K562 (cell line): ENCODE measurements around the gene BMF. TPM values are rescaled to one million over a fixed set of nuclear protein-coding genes. Genes with fewer than 3 reads are reported as not detected.

Experiments
- ATAC-seq: fragments of 200-7000 bp; cut with Tn5 transposase; 3 replicates; pipeline ENCODE4 v1.9.1; 2020; ENCODE audit warnings: moderate library complexity
- BruUV-seq: library from RNA; stranded (reverse); fragments of 400-500 nt; replicated peaks from 2 replicates; lab custom pipeline; 2021; lab: Mats Ljungman, UMichigan
- CTCF ChIA-PET: fragments of 300-600 bp; formaldehyde crosslinking; extraction: SDS; loops from one replicate; lab custom pipeline; 2021; ENCODE audit warnings: low intra/inter-chr PET ratio; lab: Yijun Ruan, JAX
- POLR2A ChIA-PET: fragments of 300-600, 350-650 bp; sonication (Branson Sonifier 250); formaldehyde crosslinking; extraction: SDS; loops from one replicate; lab custom pipeline; 2021; ENCODE audit warnings: antibody characterized with exemption, inconsistent platforms; lab: Yijun Ruan, JAX
- DNase-seq, 4 experiments: peaks; one replicate each; pipeline versions ENCODE4 v3.0.0 to v3.0.0-alpha.2; 2011 to 2018; ENCODE audit warnings: low spot score in 3 of 4, mixed read lengths in 3 of 4; ENCODE audit errors: extremely low read depth in 1 of 4
- FAIRE-seq: peaks from 2 replicates; lab custom pipeline; 2011; peaks lifted over from hg19 to GRCh38; lab: Jason Lieb, UNC
- H2AFZ ChIP-seq: 2 replicates; pipeline ENCODE4 v1.6.0; 2011; ENCODE audit warnings: low read depth, low read length, control low read depth, inconsistent platforms
- H3K27ac ChIP-seq: fragments of 200-600 bp; 3 replicates; pipeline ENCODE4 v1.8.0; 2011; ENCODE audit warnings: low read depth, mild to moderate bottlenecking, control low read depth, inconsistent platforms, low read length, moderate library complexity, mixed read lengths; ENCODE audit errors: extremely low read depth
- H3K27me3 ChIP-seq, 2 experiments: fragments of 300-600 bp in 1 of 2; 2 replicates in 1 of 2; 3 replicates in 1 of 2; pipeline versions ENCODE4 v1.6.0 to v1.8.0; 2011; ENCODE audit warnings: inconsistent platforms in 2 of 2, low read length in 2 of 2, mild to moderate bottlenecking in 1 of 2, mixed read lengths in 1 of 2, moderate library complexity in 1 of 2; ENCODE audit not compliant: control insufficient read depth in 2 of 2, insufficient read depth in 2 of 2
- H3K36me3 ChIP-seq: fragments of 300-600 bp; 3 replicates; pipeline ENCODE4 v1.8.0; 2011; ENCODE audit warnings: mild to moderate bottlenecking, low read length, inconsistent platforms; ENCODE audit not compliant: control insufficient read depth, insufficient read depth
- H3K4me1 ChIP-seq, 2 experiments: fragments of 200-600 bp in 1 of 2; replicated peaks in 1 of 2; 2 replicates in 1 of 2; 3 replicates in 1 of 2; pipeline versions ENCODE4 v1.5.1 to v1.8.0; 2011; ENCODE audit warnings: inconsistent platforms in 2 of 2, low read length in 2 of 2, mild to moderate bottlenecking in 1 of 2, mixed read lengths in 1 of 2, moderate library complexity in 1 of 2; ENCODE audit not compliant: control insufficient read depth in 2 of 2, insufficient read depth in 2 of 2
- H3K4me2 ChIP-seq: 2 replicates; pipeline ENCODE4 v1.6.1; 2011; ENCODE audit warnings: low read length, control low read depth, inconsistent platforms, mixed read lengths; ENCODE audit not compliant: insufficient read depth
- H3K4me3 ChIP-seq: fragments of 200-600 bp; sonication (generic), shearing (Covaris generic); 2 replicates; pipeline ENCODE4 v1.5.1; 2016; ENCODE audit warnings: control low read depth, inconsistent platforms
- H3K79me2 ChIP-seq: fragments of 200-600 bp; 3 replicates; pipeline ENCODE4 v1.8.0; 2011; ENCODE audit warnings: low read length, inconsistent platforms; ENCODE audit not compliant: control insufficient read depth, insufficient read depth
- H3K9ac ChIP-seq, 2 experiments: 2 replicates each; pipeline versions ENCODE4 v1.6.0 to v1.6.1; 2011; ENCODE audit warnings: low read depth in 2 of 2, low read length in 2 of 2, control low read depth in 1 of 2, inconsistent platforms in 1 of 2, mild to moderate bottlenecking in 1 of 2, mixed read lengths in 1 of 2; ENCODE audit not compliant: insufficient read depth in 1 of 2
- H3K9me1 ChIP-seq: one replicate; pipeline ENCODE4 v1.6.0; 2011; ENCODE audit warnings: inconsistent platforms, mild to moderate bottlenecking, low read length, moderate library complexity; ENCODE audit not compliant: control insufficient read depth, insufficient read depth
- H3K9me3 ChIP-seq: replicated peaks from 2 replicates; pipeline ENCODE4 v1.5.1; 2011; ENCODE audit warnings: low read depth, low read length, inconsistent platforms; ENCODE audit not compliant: control insufficient read depth, insufficient read depth
- H4K20me1 ChIP-seq: replicated peaks from 2 replicates; pipeline ENCODE4 v1.6.1; 2011; ENCODE audit warnings: low read length, inconsistent platforms, mixed read lengths; ENCODE audit not compliant: control insufficient read depth, insufficient read depth
- ADNP ChIP-seq: fragments of 200-800 bp; sonication (Bioruptor generic); IDR thresholded peaks from 2 replicates; pipeline ENCODE4 v1.6.1; 2016; ENCODE audit warnings: missing genetic modification characterization, missing compliant biosample characterization
- BDP1 ChIP-seq: IDR thresholded peaks from 3 replicates; pipeline ENCODE4 v1.6.1; 2011; ENCODE audit not compliant: insufficient read length, insufficient read depth
- CCNT2 ChIP-seq: IDR thresholded peaks from 2 replicates; pipeline ENCODE4 v1.6.1; 2011; ENCODE audit warnings: borderline replicate concordance, low read depth, mild to moderate bottlenecking, moderate library complexity, mixed read lengths, low read length; ENCODE audit not compliant: insufficient read length; ENCODE audit errors: extremely low read depth
- CREB3 ChIP-seq: fragments of 450-650 bp; conservative IDR thresholded peaks from 2 replicates; pipeline ENCODE4 v1.6.1; 2016; ENCODE audit warnings: missing genetic modification characterization, low read depth, mild to moderate bottlenecking, missing compliant biosample characterization, moderate library complexity
- EGR1 ChIP-seq: fragments of 450-650 bp; conservative IDR thresholded peaks from 2 replicates; pipeline ENCODE4 v1.6.1; 2017; ENCODE audit warnings: mild to moderate bottlenecking
- FOXK2 ChIP-seq, 2 experiments: fragments of 450-650 bp; IDR thresholded peaks in 1 of 2; conservative IDR thresholded peaks in 1 of 2; 2 replicates each; pipeline ENCODE4 v1.6.1; 2016; ENCODE audit warnings: low read depth in 2 of 2, mild to moderate bottlenecking in 1 of 2
- KDM1A ChIP-seq, 2 experiments: fragments of 450-650 bp; IDR thresholded peaks; 2 replicates each; pipeline ENCODE4 v1.6.1; 2016; ENCODE audit warnings: mild to moderate bottlenecking in 2 of 2
- NEUROD1 ChIP-seq: fragments of 150-350 bp; IDR thresholded peaks from 2 replicates; pipeline ENCODE4 v1.6.1; 2014; ENCODE audit warnings: borderline replicate concordance, low read length, low read depth; ENCODE audit not compliant: partially characterized antibody
- NR2F6 ChIP-seq: fragments of 450-650 bp; formaldehyde crosslinking; IDR thresholded peaks from 2 replicates; pipeline ENCODE4 v1.4.0; 2020; ENCODE audit warnings: mild to moderate bottlenecking
- OTX1 ChIP-seq: fragments of 450-650 bp; formaldehyde crosslinking; IDR thresholded peaks from 2 replicates; pipeline ENCODE4 v1.4.0; 2022; ENCODE audit warnings: mild to moderate bottlenecking
- TAF7 ChIP-seq: fragments of 450-650 bp; IDR thresholded peaks from 2 replicates; pipeline ENCODE4 v1.6.1; 2016; ENCODE audit warnings: missing genetic modification characterization, missing compliant biosample characterization
- ZZZ3 ChIP-seq: fragments of 450-650 bp; IDR thresholded peaks from 2 replicates; pipeline ENCODE4 v1.6.1; 2016; ENCODE audit warnings: antibody characterized with exemption, mild to moderate bottlenecking, moderate library complexity
- WGBS: fragments of 100-300 bp; shearing (Covaris generic); methylation state at CpG from one replicate; pipeline ENCODE4 v1.1.6; 2016; ENCODE audit warnings: low coverage, mixed read lengths; ENCODE audit not compliant: insufficient coverage; ENCODE audit errors: missing lambda C conversion rate; 5-methylcytosine and 5-hydroxymethylcytosine counted together
- in situ Hi-C: fragments of 300-500 bp; cut with MboI; formaldehyde crosslinking; loops from 4 replicates; pipeline ENCODE4 v1.15.0; 2018; ENCODE audit warnings: inconsistent platforms, mixed read lengths
- intact Hi-C: fragments of 100-400 bp; cut with micrococcal nuclease; formaldehyde crosslinking; loops from 2 replicates; pipeline ENCODE4 v1.14.2; 2022
- polyA plus RNA-seq, 8 experiments: library from polyadenylated mRNA; depleted of rRNA in 4 of 8; stranded (reverse) in 5 of 8; unstranded in 3 of 8; fragments of >200 nt; fragmentation: Nextera tagmentation in 2 of 8; fragmentation: Illumina TruSeq in 1 of 8; extraction: Ambion mirVana in 2 of 8; extraction: Trizol in 1 of 8; gene quantifications; 2 replicates each; pipeline versions ENCODE4 v1.2.1 to v1.2.3, GENCODE V29; 2011 to 2014; ENCODE audit warnings: inconsistent platforms in 1 of 8, missing spikeins in 1 of 8
- total RNA-seq, 7 experiments: library from RNA; depleted of rRNA in 6 of 7; stranded (reverse); fragments of >200 nt in 6 of 7; fragmentation: Illumina TruSeq in 2 of 7; extraction: Trizol in 2 of 7; gene quantifications; 2 replicates each; pipeline versions ENCODE4 v1.2.1 to v1.2.3, GENCODE V29; 2011 to 2021; ENCODE audit warnings: low replicate concordance in 1 of 7
- TF ChIP-seq, protein P1 (sequence below), 3 experiments: fragments of 200-800 bp in 1 of 3; sonication (Bioruptor generic) in 1 of 3; sonication (generic) in 1 of 3; formaldehyde crosslinking in 1 of 3; IDR thresholded peaks; 2 replicates each; pipeline versions ENCODE4 v1.6.1 to v1.8.0; 2016 to 2022; ENCODE audit warnings: mild to moderate bottlenecking in 2 of 3, missing compliant biosample characterization in 2 of 3, missing genetic modification characterization in 2 of 3, missing genetic modification reagents in 1 of 3
- TF ChIP-seq, protein P2 (sequence below): sonication (generic); formaldehyde crosslinking; IDR thresholded peaks from 2 replicates; pipeline ENCODE4 v1.8.0; 2022; ENCODE audit warnings: missing genetic modification reagents, mild to moderate bottlenecking, borderline replicate concordance

BMF gene
- total and polyA plus RNA-seq, 9 of the 15 experiments (the other 6 are each of a cell fraction or from before 2014, with no cell fraction given), result 0.25 to 0.91 (median 0.59) TPM; not detected in 2

GRCh38 chr15:40050788-40051470 is 57.8 kb downstream of the BMF start:
- no peaks in the 10 kb centered on the region for H3K27me3 ChIP-seq
- no peak overlapping the region for H2AFZ ChIP-seq
- no peaks in the 10 kb centered on the region; the same call in 1 of the 2 replicates for H4K20me1 ChIP-seq
- in situ Hi-C loops, result loop anchor here (5.0 to 10.0 kb wide), 2 partner anchors 101 to 374 kb away; no protein-coding TSS in a partner anchor
- TF ChIP-seq, protein P1, sequence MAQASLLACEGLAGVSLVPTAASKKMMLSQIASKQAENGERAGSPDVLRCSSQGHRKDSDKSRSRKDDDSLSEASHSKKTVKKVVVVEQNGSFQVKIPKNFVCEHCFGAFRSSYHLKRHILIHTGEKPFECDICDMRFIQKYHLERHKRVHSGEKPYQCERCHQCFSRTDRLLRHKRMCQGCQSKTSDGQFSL (CRISPR knock-in tag; IDR thresholded peaks at IDR 0.05), result peak; percentile 40
- TF ChIP-seq, protein P1 (tag; IDR thresholded peaks at IDR 0.05), result peak in 1 of 2 experiments; percentile 60; a peak in 1 of 4 replicates
- TF ChIP-seq NEUROD1 (no peak), OTX1 (no peak), CCNT2 (no peak), BDP1 (no peak), NR2F6 (CRISPR knock-in tag) (no peak), ADNP (tag) (0 out of 2 replicates have a peak, but pooled peaks have one; percentile 31), KDM1A (IDR thresholded peaks at IDR 0.05) (peak in 1 of 2 experiments; percentile 60; a peak in 1 of 4 replicates), FOXK2 (conservative IDR thresholded peaks at IDR 0.05 in 1 of 2, IDR thresholded peaks at IDR 0.05 in 1 of 2; ENCODE audit: low read depth in 2 of 2) (no peak), CREB3 (tag) (no peak), ZZZ3 (no peak), TAF7 (tag) (no peak), EGR1 (peak; percentile 13)
- TF ChIP-seq, protein P2, sequence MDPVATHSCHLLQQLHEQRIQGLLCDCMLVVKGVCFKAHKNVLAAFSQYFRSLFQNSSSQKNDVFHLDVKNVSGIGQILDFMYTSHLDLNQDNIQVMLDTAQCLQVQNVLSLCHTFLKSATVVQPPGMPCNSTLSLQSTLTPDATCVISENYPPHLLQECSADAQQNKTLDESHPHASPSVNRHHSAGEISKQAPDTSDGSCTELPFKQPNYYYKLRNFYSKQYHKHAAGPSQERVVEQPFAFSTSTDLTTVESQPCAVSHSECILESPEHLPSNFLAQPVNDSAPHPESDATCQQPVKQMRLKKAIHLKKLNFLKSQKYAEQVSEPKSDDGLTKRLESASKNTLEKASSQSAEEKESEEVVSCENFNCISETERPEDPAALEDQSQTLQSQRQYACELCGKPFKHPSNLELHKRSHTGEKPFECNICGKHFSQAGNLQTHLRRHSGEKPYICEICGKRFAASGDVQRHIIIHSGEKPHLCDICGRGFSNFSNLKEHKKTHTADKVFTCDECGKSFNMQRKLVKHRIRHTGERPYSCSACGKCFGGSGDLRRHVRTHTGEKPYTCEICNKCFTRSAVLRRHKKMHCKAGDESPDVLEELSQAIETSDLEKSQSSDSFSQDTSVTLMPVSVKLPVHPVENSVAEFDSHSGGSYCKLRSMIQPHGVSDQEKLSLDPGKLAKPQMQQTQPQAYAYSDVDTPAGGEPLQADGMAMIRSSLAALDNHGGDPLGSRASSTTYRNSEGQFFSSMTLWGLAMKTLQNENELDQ, result no peak
- H3K9me1 ChIP-seq, result no peaks in the 10 kb centered on the region
- H3K9ac ChIP-seq, result peak overlapping the region in 1 of 2 experiments; percentile 64; a peak in 1 of 4 replicates
- DNase-seq (peak in 1 of 4 experiments; percentile 15), FAIRE-seq (no peak), ATAC-seq (peak; percentile 32)
- no TSS peak for BruUV-seq
- peaks cover 0 to 18% of the 10 kb centered on the region in 2 experiments; a peak in 3 of 5 replicates for H3K4me1 ChIP-seq
- intact Hi-C loops, result loop anchor here (5.0 kb wide), 1 partner anchor 111 kb away; the partner anchor contains the start of gene BUB1B
- no peak overlapping the region for H3K4me2 ChIP-seq
- H3K9me3 ChIP-seq, result no peaks in the 10 kb centered on the region
- no peaks in the 10 kb centered on the region for H3K79me2 ChIP-seq
- H3K27ac ChIP-seq, result no peak overlapping the region
- H3K36me3 ChIP-seq, result peaks cover 9% of the 10 kb centered on the region; the same call in 1 of the 3 replicates
- H3K4me3 ChIP-seq, result no peak overlapping the region
- 31% methylated on average over 9 of the region's 12 CpGs for WGBS
- POLR2A ChIA-PET, result interaction anchor here (1.1 to 1.9 kb wide), 2 partner anchors 9 to 31 kb away, joined by 4 read pairs; no protein-coding TSS in a partner anchor
- CTCF ChIA-PET, result interaction anchor here (1.1 kb wide), 1 partner anchor 224 kb away, joined by 3 read pairs; no protein-coding TSS in a partner anchor
